Nephron (organoid): ENCODE data around the gene IQCN.

Experiments
- H3K27ac Mint-ChIP-seq, 3 experiments: 2 replicates each; pipeline ENCODE4 v1.8.0; 2020; ENCODE audit warnings: mixed read lengths in 3 of 3, mild to moderate bottlenecking in 2 of 3, moderate library complexity in 1 of 3
- H3K27me3 Mint-ChIP-seq: 2 replicates; pipeline ENCODE4 v1.8.0; 2021; ENCODE audit warnings: low read depth, mild to moderate bottlenecking, moderate library complexity, mixed read lengths
- H3K36me3 Mint-ChIP-seq: 2 replicates; pipeline ENCODE4 v1.8.0; 2020; ENCODE audit warnings: low read depth, mixed read lengths
- H3K4me1 Mint-ChIP-seq: 2 replicates; pipeline ENCODE4 v1.8.0; 2020; ENCODE audit warnings: mixed read lengths
- H3K4me3 Mint-ChIP-seq, 3 experiments: 2 replicates each; pipeline ENCODE4 v1.8.0; 2020; ENCODE audit warnings: mild to moderate bottlenecking in 3 of 3, mixed read lengths in 3 of 3, moderate library complexity in 2 of 3
- H3K9me3 Mint-ChIP-seq: 2 replicates; pipeline ENCODE4 v1.8.0; 2020; ENCODE audit warnings: mixed read lengths
- TF ChIP-seq, protein P1 (sequence below), 3 experiments: fragments of 200-600 bp; sonication (generic); IDR thresholded peaks; one replicate each; pipeline ENCODE4 v1.5.0; 2021; ENCODE audit warnings: antibody characterized with exemption in 3 of 3; ENCODE audit not compliant: unreplicated experiment in 3 of 3

IQCN gene

DNA sequence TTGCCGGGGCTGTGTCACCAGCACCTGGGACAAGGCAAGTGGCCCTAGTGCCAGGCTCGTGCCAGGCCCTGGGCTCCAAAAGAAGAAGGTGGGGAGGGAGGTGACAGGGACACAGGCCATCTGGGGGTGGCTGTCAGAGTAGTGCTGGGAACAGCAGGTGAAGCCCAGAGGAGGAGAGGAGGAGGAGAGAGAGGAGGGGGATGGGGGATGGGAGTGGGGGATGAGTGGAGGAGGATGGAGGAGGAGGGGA, 29.9 kb upstream of the IQCN start:
- peak overlapping the region; percentile 99 to 100 (median 100) for H3K27ac Mint-ChIP-seq
- H3K36me3 Mint-ChIP-seq = peaks cover 11% of the 10 kb centered on the region
- H3K9me3 Mint-ChIP-seq = no peaks in the 10 kb centered on the region
- H3K4me1 Mint-ChIP-seq = peaks cover 26% of the 10 kb centered on the region
- TF ChIP-seq, protein P1, sequence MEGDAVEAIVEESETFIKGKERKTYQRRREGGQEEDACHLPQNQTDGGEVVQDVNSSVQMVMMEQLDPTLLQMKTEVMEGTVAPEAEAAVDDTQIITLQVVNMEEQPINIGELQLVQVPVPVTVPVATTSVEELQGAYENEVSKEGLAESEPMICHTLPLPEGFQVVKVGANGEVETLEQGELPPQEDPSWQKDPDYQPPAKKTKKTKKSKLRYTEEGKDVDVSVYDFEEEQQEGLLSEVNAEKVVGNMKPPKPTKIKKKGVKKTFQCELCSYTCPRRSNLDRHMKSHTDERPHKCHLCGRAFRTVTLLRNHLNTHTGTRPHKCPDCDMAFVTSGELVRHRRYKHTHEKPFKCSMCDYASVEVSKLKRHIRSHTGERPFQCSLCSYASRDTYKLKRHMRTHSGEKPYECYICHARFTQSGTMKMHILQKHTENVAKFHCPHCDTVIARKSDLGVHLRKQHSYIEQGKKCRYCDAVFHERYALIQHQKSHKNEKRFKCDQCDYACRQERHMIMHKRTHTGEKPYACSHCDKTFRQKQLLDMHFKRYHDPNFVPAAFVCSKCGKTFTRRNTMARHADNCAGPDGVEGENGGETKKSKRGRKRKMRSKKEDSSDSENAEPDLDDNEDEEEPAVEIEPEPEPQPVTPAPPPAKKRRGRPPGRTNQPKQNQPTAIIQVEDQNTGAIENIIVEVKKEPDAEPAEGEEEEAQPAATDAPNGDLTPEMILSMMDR (IDR thresholded peaks at IDR 0.05; ENCODE audit: unreplicated experiment in 3 of 3) = no peak
- H3K4me3 Mint-ChIP-seq = peak overlapping the region; percentile 67 to 80 (median 79)
- peaks cover 7% of the 10 kb centered on the region for H3K27me3 Mint-ChIP-seq

DNA sequence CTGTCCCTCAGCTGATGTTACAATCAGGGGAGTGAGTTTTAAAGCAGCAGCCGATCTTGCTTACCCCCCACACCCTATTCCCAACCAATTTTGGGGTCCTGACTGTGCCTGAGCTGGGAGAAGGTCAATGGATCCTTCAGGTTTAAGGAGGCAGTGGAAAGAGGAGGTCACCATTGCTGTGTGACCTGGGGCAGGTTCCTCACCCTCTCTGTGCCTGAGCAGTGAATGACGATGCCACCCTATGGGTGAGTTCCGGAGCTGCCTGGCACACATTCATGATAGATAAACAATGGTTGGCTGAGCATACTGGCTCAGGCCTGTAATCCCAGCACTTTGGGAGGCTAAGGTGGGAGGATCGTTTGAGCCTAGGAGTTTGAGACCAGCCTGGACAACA, 27.5 kb upstream of the IQCN start:
- no peak overlapping the region for H3K4me3 Mint-ChIP-seq
- H3K36me3 Mint-ChIP-seq = peaks cover 2% of the 10 kb centered on the region
- H3K27ac Mint-ChIP-seq = peak overlapping the region; percentile 17 to 76 (median 72)
- TF ChIP-seq, protein P1 (IDR thresholded peaks at IDR 0.05; ENCODE audit: unreplicated experiment in 3 of 3) = no peak
- H3K4me1 Mint-ChIP-seq = peaks cover 20% of the 10 kb centered on the region
- H3K9me3 Mint-ChIP-seq = no peaks in the 10 kb centered on the region
- peaks cover 7% of the 10 kb centered on the region for H3K27me3 Mint-ChIP-seq

DNA sequence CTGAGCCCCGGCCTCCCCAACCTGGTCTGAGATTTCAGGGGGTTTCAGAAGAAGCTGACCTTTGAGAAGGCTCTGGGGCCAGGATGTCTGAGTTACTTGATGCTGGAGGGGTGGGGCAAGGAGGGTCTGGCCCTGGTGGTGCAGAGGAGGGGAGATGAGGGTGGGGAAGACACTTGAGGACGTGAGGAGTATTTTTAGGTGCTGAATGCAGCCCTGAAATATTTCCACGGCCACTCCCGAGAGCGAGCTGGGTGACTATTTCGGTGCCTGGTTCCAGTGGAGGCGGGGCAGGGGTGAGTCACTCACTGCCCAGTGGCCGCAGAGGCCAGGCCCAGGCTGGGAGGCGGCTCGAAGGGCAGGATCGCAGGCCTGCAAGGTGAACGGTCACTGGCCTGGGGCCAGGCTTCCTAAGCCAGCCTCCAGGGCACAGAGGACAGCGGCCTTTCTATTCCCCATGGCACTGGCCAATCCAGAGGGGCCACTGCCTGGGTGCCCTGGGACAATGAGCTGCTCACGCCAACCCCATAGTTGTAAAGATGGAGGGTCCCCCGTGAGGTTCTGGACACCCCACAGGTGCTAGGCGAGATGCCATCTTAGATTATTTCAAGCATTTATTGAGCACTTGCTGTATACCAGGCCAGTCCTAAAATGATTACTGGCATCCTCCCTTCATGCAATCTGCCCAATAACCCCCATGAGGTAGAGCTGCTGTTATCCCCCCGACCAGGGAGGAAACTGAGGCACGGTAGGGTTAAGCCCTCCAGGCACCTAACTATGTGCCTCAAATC, 26.9 kb upstream of the IQCN start:
- no peaks in the 10 kb centered on the region for H3K36me3 Mint-ChIP-seq
- H3K27me3 Mint-ChIP-seq = peaks cover 7% of the 10 kb centered on the region
- H3K4me1 Mint-ChIP-seq = peaks cover 18% of the 10 kb centered on the region
- H3K27ac Mint-ChIP-seq = peak overlapping the region; percentile 17 to 76 (median 72)
- TF ChIP-seq, protein P1 (IDR thresholded peaks at IDR 0.05; ENCODE audit: unreplicated experiment in 3 of 3) = no peak
- H3K4me3 Mint-ChIP-seq = no peak overlapping the region
- H3K9me3 Mint-ChIP-seq = no peaks in the 10 kb centered on the region

DNA sequence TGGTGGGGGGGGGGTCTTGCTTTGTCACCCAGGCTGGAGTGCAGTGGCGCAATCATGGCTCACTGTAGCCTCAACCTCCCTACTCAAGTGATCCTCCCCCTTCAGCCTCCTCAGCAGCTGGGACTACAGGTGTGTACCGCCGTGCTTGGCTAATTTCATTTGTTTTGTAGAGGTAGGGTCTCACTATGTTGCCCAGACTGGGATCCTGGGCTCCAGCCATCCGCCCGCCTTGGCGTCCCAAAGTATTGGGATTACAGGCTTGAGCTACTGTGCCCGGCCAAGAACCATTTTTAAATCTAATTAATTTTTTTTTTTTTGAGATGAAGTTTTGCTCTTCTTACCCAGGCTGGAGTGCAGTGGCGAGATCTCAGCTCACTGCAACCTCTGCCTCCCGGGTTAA, 25.4 kb upstream of the IQCN start:
- H3K36me3 Mint-ChIP-seq = no peaks in the 10 kb centered on the region
- H3K27me3 Mint-ChIP-seq = peaks cover 7% of the 10 kb centered on the region

DNA sequence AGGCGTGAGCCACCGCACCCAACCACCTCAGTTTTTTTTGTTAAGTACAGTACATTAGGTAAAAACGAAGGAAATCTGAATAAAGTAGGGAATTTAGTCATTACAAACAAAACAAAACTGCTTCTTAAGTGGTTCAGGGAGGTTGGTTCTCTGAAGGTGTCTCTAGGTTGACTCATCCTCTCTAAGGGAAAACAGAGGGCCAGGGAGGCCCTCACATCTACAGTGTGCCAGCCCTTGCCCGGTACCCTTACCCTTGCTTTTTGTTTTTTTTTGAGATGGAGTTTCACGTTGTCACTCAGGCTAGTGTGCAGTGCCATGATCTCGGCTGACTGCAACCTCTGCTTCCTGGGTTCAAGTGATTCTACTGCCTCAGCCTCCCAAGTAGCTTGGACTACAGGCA, 24.3 kb upstream of the IQCN start:
- TF ChIP-seq, protein P1 (IDR thresholded peaks at IDR 0.05; ENCODE audit: unreplicated experiment in 3 of 3) = no peak
- Mint-ChIP-seq H3K4me3 (no peak overlapping the region), H3K4me1 (peaks cover 7% of the 10 kb centered on the region)

More for the DNA sequence above, 25.4 kb upstream of the IQCN start:
- TF ChIP-seq, protein P1 (IDR thresholded peaks at IDR 0.05; ENCODE audit: unreplicated experiment in 3 of 3) = no peak
- Mint-ChIP-seq H3K9me3 (no peaks in the 10 kb centered on the region), H3K4me1 (peaks cover 13% of the 10 kb centered on the region), H3K4me3 (no peak overlapping the region), H3K27ac (no peak overlapping the region)

DNA sequence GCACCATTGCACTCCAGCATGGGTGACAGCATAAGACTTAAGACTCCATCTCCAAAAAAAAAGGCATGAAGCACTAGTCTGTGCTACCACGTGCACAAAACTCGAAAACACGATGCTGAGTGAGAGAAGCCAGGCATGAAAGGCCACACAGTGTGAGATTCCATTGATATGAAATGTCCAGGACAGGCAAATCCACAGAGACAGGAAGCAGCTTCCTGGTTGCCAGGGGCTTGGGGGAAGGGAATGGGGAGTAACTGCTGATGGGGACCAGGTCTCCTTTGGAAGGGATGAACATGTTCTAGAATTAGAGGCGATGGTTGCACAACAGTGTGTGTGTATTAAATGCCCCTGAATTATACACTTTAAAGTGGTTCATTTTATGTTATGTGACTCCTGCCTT, 23.1 kb upstream of the IQCN start:
- Mint-ChIP-seq H3K27me3 (no peaks in the 10 kb centered on the region), H3K27ac (peak overlapping the region; percentile 18 to 86 (median 78)), H3K4me1 (peaks cover 12% of the 10 kb centered on the region), H3K9me3 (no peaks in the 10 kb centered on the region), H3K36me3 (no peaks in the 10 kb centered on the region), H3K4me3 (no peak overlapping the region)
- TF ChIP-seq, protein P1 (IDR thresholded peaks at IDR 0.05; ENCODE audit: unreplicated experiment in 3 of 3) = no peak

More for the DNA sequence above, 24.3 kb upstream of the IQCN start:
- Mint-ChIP-seq H3K9me3 (no peaks in the 10 kb centered on the region), H3K36me3 (no peaks in the 10 kb centered on the region), H3K27ac (no peak overlapping the region), H3K27me3 (peaks cover 2% of the 10 kb centered on the region)
